Germinal center (tissue), 1 donor: ENCODE results near the gene C1orf174.
"Not testable (repeated sequence)": the region's sequence is repeated elsewhere in the genome, so short reads cannot be mapped to it uniquely, and the experiment has no call there.

Experiments used
- DNase-seq: peaks from one replicate; pipeline ENCODE4 v3.0.0; 2012; ENCODE audit warnings: mixed read lengths, low spot score

Gene C1orf174

GRCh38 chr1:3925762-3926161 is 25.7 kb upstream of the C1orf174 start:
- DNase-seq: no peak

DNA sequence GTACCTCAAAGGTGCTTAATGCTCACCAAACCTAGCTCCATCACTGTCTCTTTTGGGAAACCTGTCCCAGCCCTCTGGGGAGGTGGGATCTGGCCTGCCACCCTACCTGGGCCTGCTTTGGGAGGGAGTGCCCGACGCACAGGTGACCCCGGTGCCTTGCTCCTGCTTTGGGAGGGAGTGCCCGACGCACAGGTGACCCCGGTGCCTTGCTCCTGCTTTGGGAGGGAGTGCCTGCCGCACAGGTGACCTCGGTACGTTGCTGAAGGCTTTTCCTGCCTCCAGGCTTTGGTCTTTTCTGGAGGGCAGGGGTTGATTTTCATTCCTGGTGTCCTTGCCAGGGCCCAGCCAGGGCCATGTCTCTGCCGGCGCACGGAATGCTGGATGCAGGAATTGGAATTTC is 25.2 kb upstream of the C1orf174 start:
- no peak for DNase-seq

GRCh38 chr1:3924825-3925220 is 24.8 kb upstream of the C1orf174 start:
- no peak for DNase-seq

- DNase-seq: no peak
Measured at GRCh38 chr1:3924186-3924824, 24.2 kb upstream of the C1orf174 start.

GRCh38 chr1:3923378-3924185 is 23.5 kb upstream of the C1orf174 start:
- no peak for DNase-seq

- no peak for DNase-seq
Measured at GRCh38 chr1:3922851-3923250, 22.8 kb upstream of the C1orf174 start.

GRCh38 chr1:3922201-3922725 is 22.2 kb upstream of the C1orf174 start:
- no peak for DNase-seq

- DNase-seq: no peak
Measured at GRCh38 chr1:3921765-3922164, 21.7 kb upstream of the C1orf174 start.

DNA sequence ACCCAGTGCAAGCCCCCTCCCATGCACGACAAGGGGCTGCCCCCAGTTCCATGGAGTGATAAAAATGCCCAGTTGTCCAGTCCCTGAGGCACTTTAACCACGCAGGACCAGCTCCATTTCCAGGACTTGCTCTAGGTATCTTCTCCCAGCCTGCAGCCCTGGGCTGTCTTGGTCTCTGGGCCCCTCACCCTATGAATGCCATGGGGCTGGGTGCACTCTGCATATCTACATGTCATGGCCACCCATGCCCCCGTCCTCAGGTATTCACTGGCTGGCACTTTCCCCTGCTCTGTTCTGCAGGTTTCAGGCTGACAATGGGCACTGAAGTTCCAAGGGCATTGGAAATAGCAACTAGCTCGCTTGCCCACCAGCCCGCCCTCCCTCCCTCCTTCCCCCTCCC is 19.6 kb upstream of the C1orf174 start:
- no peak for DNase-seq

DNA sequence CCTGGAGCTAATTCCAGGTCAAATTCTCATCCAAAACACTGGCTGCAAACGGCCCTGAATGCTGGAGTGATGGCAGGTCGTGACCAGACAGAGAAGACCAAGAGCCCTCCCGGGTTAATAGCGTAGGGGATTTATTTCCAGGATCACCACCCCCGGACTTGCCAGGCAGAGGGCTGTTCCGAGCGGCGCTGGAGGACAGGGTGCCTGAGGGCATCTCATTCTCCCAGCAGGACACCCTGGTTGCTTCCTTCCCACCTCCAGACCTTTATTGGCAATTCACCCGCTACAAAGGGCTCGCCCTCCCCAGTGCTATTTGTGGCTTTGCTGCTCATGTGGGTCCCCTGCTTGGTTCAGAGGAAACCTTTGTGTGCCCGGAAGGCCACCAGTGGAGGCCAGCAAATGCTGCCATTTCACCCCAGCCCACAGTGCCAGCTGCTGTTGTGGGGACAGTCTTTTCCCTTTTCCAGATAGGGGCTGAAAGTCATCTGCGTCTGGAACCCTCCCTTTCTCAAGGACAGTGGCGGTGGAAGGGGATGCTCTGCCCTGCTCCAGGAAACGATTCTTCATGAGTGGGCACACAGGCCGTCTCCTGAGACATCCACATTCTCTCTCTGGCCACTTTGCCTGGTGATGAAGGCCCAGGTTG is 19.0 kb upstream of the C1orf174 start:
- DNase-seq: no peak

DNA sequence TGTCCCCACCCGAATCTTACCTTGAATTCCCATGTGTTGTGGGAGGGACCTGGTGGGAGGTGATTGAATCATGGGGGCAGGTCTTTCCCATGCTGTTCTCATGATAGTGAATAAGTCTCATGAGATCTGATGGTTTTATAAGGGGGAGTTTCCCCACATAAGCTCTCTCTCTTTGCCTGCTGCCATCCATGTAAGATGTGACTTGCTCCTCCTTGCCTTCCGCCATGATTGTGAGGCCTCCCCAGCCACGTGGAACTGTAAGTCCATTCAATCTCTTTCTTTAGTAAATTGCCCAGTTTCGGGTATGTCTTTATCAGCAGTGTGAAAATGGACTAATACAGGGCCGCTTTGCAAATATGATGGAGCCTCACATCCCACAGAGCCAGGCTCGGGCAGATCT is 18.3 kb upstream of the C1orf174 start:
- DNase-seq: not testable (repeated sequence)

- no peak for DNase-seq
Measured at GRCh38 chr1:3917761-3918160, 17.7 kb upstream of the C1orf174 start.

DNA sequence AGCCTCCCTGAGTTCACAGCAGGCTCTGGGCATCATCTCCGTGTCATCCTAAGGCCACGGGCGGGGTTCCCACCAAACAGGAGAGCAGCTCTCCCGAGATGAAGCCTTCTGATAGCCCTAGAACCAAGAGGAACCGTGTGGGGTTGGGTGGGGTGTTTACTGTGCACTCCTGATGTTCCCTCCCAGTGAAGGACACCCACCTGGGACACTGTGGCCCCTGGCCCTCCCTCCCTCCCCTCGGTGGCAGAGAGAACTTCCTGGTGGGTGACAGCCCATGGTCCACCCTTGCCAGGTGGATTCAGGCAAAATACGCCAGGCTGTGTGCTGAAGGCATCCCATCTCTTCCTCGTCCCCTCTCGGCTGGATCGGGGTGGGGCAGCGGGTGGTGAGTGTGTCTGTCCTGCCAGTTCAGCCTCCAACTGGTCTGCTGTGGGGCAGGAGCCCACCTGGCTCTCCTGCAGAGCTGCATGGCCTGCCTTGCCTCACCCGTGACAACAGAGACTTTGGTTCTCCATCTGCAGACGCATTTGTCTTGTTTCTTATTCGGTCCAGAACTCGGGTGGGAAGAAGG is 15.6 kb upstream of the C1orf174 start:
- no peak for DNase-seq

DNA sequence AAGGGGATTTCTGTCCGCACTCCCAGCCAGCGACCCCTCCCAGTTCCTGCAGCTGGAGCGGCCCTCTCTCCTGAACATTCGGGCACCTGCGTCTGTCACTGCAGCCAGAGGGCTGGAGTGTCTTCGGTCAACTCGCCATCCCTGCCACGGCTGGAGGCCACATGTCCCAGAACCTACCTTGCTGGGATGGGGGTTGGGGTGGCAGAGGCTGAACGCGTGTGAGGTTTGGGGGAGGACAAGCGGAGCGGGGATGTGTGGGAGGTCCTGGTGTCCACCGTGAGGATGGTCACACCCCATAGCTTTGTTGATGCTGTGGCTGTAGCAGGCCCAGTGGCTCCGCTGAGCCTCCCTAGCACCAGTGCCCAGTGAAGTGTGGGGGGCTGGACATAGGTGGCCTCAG is 14.8 kb upstream of the C1orf174 start:
- DNase-seq: no peak

DNA sequence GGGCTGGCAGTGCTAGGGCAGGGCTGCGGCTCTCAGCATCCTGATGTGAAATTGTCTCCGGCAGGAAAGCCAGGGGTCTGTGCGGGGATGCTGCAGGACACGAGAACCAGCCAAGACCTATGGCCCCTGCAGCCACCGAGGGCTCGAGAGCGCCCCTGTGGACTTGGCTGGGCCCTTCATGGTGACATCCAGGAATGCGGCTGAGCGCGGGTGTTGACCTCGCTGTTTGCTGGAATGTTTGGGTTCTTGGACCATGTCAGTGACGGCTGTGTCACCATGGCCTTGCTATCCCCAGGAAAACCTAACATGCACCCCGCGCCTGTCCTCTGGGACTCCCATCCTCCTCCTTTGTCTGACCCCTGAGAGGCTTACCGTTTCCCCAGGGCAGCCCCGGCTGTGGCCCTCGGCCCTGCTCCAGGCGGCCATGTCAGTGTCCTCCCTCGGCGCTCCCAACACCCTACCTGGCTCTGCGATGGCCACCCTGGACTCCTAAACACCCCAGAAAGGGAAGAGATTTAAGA is 14.3 kb upstream of the C1orf174 start:
- DNase-seq: no peak

DNA sequence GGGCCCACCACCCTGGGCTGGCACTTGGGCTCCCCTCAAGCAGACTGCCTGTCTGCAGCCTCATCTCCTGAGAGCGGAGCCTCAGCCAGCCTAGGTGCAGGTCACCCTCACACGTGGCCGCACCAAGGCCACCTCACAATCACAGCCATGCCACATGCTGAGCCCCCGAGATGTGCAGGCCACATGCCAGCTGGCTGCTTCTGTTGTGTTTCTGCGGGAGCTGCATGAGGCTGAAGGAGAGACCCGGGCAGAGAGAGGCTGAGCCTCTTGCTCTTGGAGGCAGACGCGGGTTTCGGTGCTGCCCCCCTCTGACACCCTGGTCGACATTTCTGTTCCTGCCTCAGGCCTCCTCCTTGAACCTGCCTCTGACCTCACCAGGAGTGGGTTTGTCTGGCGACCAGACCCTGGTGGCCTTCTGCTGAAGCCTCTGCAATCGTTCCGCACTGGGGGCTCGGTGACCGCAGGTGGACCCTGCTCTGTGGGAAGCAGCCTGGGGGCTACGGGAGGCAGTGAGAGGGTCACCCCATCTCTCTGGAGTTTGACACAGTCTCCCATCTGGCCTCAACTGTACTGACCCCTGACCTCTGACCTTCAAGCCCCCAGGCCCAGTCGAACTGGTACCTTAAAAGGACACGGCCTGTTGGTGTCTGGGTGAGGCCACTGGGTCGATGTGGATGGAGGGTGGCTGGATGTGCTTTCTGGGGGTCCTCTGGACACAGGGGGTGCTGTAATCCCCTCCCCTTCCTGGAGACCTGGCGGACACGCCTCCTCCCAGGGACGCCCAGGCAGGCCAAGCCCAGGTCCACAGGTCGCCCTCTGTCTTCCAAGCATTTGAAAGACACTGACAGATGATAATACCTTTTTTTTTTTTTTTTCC is 13.0 kb upstream of the C1orf174 start:
- DNase-seq: no peak

DNA sequence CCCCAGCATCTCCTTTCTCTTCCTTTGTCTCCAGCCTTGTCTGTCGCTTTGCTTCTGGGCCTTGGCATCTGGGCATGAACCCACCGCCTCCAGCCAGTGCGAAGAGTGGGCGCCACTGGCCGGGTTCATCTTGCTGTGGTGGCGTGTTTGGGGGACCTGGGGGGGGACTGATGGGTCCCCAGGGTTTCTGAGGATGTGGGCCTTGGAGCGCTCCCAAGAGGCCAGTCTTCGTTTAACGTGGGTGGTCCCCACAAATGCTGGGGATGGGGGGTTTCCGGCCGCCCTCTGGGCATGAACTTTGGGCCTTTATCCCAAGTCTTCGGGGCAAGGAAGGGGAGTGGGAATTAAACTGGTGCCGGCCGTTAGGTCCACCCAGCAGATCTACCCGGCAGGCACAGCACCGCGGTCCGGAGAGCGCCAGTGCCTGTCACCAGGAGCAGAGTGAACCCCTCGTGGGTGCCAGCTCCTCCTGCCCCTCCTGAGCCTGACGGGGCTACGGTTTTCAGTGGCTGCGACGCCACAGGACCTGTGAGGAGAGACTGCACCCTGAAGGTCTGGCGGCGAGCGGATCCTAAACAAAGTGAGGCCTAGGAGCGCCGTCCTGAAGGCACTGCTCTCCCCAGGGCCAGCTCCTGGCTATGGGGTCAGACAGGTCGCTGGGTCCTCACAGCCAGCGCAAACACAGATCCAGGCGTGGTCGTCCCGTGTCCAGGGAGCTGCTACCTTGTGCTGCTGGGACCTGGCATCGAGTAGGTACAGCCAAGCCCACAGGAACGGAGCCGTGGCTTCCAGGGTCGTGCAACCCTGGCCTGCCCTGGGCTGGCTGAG is 12.1 kb upstream of the C1orf174 start:
- no peak for DNase-seq

GRCh38 chr1:3910857-3911845 is 11.1 kb upstream of the C1orf174 start:
- DNase-seq: peak; percentile 86

DNA sequence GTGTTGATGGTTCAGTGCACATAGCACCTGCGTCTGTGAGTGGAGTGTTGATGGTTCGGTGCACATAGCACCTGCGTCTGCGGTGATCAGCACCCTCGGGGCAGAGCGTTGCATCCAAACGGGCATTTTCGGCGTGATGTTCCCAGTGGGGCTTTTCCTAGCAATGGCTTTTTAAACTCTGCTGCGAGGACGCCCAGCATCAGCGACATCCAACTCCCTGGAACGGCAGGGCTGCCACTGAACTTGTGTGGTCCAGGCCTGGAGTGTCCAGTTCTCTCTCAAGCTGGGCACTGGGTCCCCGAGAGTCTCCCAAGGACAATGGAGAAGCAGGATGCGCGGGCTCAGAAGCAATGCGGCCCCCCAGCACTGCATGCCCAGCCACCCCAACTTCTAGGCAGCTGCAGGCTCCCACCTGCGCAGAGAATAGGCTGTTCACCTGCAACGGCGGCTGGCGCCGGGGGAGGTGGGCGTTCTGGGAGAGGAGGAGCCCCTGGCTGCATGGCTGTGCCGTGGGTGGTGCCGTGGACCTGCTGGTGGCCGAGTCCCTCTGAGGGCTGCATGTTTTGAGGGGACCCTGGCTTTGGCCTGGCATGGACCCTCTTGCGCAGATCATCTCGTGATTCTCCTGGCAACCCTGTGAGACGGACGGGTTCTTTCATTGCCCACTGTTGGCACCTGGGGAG is 10.1 kb upstream of the C1orf174 start:
- DNase-seq: peak; percentile 82
